Measurements from ENCODE around the gene DUSP12.

Gene DUSP12

DNA sequence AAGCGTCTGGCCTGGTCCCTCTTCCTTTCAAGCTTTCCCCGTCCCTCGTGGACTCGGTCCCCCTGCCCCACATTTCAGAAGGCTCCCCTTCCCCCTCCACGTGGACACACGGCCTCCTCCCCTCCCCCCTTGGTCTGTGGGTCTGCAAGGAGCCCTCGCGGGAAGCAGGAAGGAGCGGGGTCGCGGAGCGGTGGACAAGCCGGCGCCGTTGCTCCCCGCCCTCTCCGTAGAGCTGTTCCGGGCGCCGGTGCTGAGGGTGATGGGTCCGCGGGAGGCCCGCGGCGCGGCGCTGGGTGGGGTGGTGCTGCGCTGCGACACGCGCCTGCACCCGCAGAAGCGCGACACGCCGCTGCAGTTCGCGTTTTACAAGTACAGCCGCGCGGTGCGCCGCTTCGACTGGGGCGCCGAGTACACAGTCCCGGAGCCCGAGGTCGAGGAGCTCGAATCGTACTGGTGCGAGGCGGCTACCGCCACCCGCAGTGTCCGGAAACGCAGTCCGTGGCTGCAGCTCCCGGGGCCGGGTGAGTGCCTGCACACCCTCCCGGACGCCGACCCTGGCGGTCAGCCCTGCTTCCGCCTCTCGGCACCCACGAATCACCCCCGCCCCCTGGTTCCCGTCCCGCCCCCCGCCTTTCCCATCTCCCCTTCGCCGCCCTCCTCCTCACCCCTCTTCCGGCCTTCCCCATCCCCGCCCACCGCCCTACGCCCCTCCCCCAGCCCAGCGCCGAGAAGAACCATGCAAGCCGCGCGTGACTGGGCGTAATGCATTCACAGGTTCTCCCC is 22.9 kb upstream of the DUSP12 start:
- TF ChIP-seq Cebpa-rat (IDR thresholded peaks at IDR 0.05): no peak
- no peaks in the 10 kb centered on the region for H3K27me3 ChIP-seq

DNA sequence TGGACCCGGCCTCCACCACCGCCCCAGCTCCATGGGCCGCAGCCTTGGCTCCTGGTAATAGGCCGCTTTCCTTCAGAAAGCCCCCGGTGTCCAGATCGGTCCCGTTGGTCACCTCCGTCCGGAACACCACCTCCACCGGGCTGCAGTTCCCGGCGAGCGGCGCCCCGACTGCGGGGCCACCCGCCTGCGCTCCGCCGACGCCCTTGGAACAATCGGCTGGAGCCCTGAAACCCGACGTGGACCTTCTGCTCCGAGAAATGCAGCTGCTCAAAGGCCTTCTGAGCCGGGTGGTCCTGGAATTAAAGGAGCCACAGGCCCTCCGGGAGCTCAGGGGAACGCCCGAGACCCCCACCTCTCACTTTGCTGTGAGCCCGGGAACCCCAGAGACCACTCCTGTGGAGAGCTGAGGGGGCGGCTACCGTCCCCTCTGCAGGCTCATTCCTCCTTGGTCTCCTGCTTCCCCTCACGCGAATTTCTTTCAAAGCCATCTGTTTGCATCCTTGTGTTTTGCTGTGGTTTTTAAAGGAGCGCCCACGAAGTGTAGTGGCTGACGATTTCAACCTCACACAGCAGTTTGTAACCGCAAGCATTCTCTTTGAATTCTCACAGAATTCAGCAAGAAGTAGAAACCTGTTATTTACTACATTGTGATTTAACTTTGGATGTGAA is 22.2 kb upstream of the DUSP12 start:
- peak overlapping the region; percentile 75 for H3K27ac ChIP-seq
- H4K20me1 ChIP-seq: no peaks in the 10 kb centered on the region
- TF ChIP-seq Cebpa-rat (IDR thresholded peaks at IDR 0.05): no peak
- no peaks in the 10 kb centered on the region for H3K27me3 ChIP-seq
- H3K9ac ChIP-seq: peak overlapping the region; percentile 77
- no peaks in the 10 kb centered on the region for H3K9me3 ChIP-seq
- H3K4me1 ChIP-seq: peaks cover 26% of the 10 kb centered on the region
- peak overlapping the region; percentile 89 for H3K4me3 ChIP-seq
- no peaks in the 10 kb centered on the region for H3K36me3 ChIP-seq
- H3K4me2 ChIP-seq: peak overlapping the region; percentile 96

More for the DNA sequence above, 22.9 kb upstream of the DUSP12 start:
- H3K4me3 ChIP-seq: peak overlapping the region; percentile 89
- H3K9me3 ChIP-seq: no peaks in the 10 kb centered on the region
- no peaks in the 10 kb centered on the region for H3K36me3 ChIP-seq
- H3K4me2 ChIP-seq: peak overlapping the region; percentile 96
- H4K20me1 ChIP-seq: no peaks in the 10 kb centered on the region
- H3K27ac ChIP-seq: peak overlapping the region; percentile 89
- peaks cover 26% of the 10 kb centered on the region for H3K4me1 ChIP-seq
- H3K9ac ChIP-seq: peak overlapping the region; percentile 88

DNA sequence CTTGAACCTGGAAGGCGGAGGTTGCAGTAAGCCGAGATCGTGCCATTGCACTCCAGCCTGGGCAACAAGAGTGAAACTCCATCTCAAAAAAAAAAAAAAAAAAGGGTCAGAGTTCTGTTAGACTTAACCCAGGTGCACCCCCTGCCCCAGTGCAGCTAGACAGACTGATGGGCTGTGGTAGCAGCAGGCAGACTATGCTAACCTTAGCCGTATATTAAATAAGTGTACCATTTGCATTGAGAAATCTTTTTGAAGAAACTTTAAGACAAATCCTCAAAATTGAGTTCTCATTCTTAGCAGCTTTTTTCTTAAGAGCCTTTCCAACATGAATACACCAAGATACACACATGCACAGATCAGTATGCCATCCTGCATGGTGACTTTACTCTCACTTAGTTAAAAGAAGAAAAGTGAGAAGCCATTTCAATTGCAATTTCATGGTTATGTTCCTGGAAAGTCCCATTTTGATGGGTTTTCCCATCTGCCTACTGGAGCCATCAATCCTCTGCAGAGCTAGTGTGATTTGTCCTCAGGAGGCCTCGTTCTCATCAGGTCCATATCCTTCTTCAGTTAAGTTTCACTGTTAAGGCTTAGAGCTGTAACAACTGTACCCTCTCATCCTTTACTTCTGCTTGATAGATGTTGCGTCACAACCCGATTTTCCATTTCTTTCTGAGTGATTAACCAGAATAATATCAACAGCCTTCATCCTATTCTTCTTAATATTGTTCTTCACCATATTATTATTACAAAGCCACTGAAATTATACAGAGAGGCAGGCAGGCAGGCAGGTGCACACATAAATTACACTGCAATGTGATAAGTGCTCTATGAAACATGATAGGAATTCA is 21.0 kb upstream of the DUSP12 start:
- Histone ChIP-seq H3K27ac (no peak overlapping the region), H4K20me1 (no peaks in the 10 kb centered on the region), H3K4me2 (no peak overlapping the region), H3K9me3 (no peaks in the 10 kb centered on the region), H3K36me3 (no peaks in the 10 kb centered on the region), H3K9ac (no peak overlapping the region), H3K4me1 (peaks cover 26% of the 10 kb centered on the region), H3K4me3 (no peak overlapping the region), H3K27me3 (no peaks in the 10 kb centered on the region)
- TF ChIP-seq Cebpa-rat (IDR thresholded peaks at IDR 0.05): no peak

DNA sequence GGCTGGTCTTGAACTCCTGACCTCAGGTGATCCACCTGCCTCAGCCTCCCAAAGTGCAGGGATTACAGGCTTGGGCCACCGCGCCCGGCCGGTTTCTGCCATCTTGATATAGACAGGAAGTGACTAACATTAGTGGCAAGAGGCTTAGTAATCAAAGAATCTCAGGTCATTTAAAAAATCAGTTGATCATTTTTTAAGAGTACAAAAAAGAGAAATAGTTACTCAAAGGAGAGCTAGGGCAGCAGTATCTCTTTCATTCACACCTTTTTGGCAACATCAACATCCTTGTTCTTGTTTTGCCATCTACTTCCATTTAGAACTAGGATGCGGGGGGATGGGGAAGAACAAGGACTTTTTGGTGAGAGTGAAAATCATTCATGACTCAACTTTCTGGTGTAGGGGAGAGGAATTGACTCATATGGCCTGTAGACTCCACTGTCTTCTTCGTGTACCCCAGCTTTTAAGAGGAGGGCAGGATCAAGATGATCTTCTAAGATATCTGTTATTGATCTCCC is 19.5 kb upstream of the DUSP12 start:
- Histone ChIP-seq H3K4me3 (no peak overlapping the region), H3K9me3 (no peaks in the 10 kb centered on the region), H3K4me1 (peaks cover 19% of the 10 kb centered on the region), H3K4me2 (no peak overlapping the region), H4K20me1 (no peaks in the 10 kb centered on the region), H3K27me3 (no peaks in the 10 kb centered on the region), H3K9ac (no peak overlapping the region), H3K27ac (no peak overlapping the region), H3K36me3 (no peaks in the 10 kb centered on the region)
- TF ChIP-seq Cebpa-rat (IDR thresholded peaks at IDR 0.05): no peak

DNA sequence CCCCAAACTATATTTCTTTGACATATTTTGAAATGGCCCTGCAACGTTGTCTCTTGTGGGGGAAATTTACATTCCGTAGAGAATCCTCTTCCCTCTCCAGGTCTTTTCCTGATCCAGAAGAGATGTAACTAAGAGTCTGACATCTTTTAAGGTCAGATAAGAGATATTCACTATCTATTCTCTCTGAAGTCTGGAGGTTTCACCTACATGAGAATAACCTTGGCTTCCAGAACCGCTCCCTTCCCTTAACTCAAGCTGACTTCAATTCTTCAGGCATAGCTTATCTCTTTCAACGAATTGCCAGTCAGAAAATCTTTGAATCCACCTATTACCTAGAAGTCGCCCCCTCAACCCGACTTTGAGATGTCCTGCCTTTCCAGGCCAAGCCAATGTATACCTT is 18.3 kb upstream of the DUSP12 start:
- peaks cover 11% of the 10 kb centered on the region for H3K4me1 ChIP-seq
- no peaks in the 10 kb centered on the region for H3K36me3 ChIP-seq
- H3K9ac ChIP-seq: no peak overlapping the region
- no peak for TF ChIP-seq Cebpa-rat (IDR thresholded peaks at IDR 0.05)
- H3K27ac ChIP-seq: no peak overlapping the region
- no peaks in the 10 kb centered on the region for H3K9me3 ChIP-seq
- no peaks in the 10 kb centered on the region for H4K20me1 ChIP-seq
- H3K4me2 ChIP-seq: no peak overlapping the region
- H3K27me3 ChIP-seq: no peaks in the 10 kb centered on the region
- H3K4me3 ChIP-seq: no peak overlapping the region

DNA sequence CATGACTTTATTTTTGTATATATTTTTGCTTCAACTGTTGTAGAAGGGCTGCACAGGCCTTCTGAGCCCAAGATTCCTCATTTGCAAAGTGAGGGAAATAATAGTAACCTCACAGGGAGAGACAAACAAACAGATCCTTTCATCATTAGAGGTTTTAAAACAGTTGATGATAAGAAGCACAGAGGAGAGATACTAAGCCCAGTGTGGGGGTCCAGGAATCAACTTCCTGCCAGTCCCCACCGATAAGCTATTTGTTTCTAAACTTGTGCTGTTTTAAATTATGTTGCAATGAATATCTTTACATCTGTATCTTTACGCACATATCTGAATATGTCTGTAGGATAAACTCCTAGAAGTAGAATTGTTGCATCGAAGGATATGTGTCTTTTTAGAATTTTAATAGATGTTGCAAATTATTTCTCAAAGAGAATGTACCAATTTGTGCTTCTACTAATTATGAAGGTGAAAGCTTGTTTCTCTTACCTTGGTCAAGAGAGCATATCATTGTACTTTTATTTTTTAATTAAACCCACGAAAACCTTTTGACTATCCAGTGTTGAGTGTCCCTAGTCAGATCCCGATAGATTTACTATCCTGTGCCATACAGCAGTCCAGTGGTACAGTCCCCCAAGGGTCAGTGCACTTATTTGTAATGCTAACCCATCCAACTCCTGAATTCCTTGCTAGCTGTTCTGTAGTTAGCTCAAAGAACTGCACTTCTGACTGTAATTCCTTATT is 17.4 kb upstream of the DUSP12 start:
- Histone ChIP-seq H3K27me3 (no peaks in the 10 kb centered on the region), H4K20me1 (no peaks in the 10 kb centered on the region), H3K9ac (no peak overlapping the region), H3K4me3 (no peak overlapping the region), H3K4me2 (no peak overlapping the region), H3K27ac (no peak overlapping the region), H3K36me3 (no peaks in the 10 kb centered on the region), H3K9me3 (no peaks in the 10 kb centered on the region), H3K4me1 (peaks cover 10% of the 10 kb centered on the region)
- TF ChIP-seq Cebpa-rat (IDR thresholded peaks at IDR 0.05): no peak

DNA sequence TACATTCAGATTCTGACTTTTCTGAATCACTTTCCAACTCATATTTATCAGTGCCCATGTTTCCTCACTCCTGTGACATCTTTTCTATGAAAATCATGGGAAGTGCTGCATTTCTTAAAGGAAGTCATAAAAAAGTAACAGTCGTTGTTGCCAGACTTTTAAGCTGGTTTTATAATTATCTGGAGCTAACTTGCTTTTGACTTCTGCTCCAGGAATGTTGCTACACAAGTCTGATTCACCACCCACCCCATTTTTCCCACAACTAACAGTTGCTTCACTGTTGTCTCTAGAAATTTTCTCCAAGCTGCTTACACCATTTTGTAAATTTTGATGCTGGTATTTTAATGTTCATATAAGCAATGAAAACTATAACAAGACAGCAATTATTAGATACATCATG is 16.1 kb upstream of the DUSP12 start:
- H3K4me1 ChIP-seq: 0 out of 2 replicates have a peak, but pooled peaks cover 2% of the 10 kb centered on the region

DNA sequence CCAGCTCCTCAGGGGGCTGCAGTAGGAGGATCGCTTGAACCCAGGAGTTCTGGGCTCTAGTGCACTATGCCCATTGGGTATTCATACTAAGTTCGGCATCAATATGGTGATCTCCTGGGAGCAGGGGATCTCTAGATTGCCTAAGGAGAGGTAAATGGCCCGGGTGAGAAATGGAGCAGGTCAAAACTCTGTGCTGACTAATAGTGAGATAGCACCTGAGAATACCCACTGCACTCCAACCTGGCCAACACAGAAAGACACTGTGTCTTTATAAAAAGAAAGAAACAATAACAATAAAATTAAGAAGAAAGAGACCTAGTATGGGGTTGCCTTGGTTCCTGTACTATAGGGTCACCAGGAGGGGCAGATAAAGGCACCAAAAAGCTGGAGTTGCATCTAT is 13.7 kb upstream of the DUSP12 start:
- no peak overlapping the region for H3K27ac ChIP-seq
- no peak overlapping the region for H3K4me3 ChIP-seq
- TF ChIP-seq Cebpa-rat (IDR thresholded peaks at IDR 0.05): no peak
- H3K36me3 ChIP-seq: no peaks in the 10 kb centered on the region
- no peaks in the 10 kb centered on the region for H3K9me3 ChIP-seq
- peaks cover 25% of the 10 kb centered on the region for H3K4me1 ChIP-seq
- no peaks in the 10 kb centered on the region for H4K20me1 ChIP-seq
- no peak overlapping the region for H3K4me2 ChIP-seq
- H3K27me3 ChIP-seq: no peaks in the 10 kb centered on the region
- H3K9ac ChIP-seq: no peak overlapping the region

More for the DNA sequence above, 16.1 kb upstream of the DUSP12 start:
- Histone ChIP-seq H3K27me3 (no peaks in the 10 kb centered on the region), H3K27ac (no peak overlapping the region), H4K20me1 (no peaks in the 10 kb centered on the region), H3K9me3 (no peaks in the 10 kb centered on the region), H3K36me3 (no peaks in the 10 kb centered on the region), H3K4me2 (no peak overlapping the region), H3K4me3 (no peak overlapping the region), H3K9ac (no peak overlapping the region)
- no peak for TF ChIP-seq Cebpa-rat (IDR thresholded peaks at IDR 0.05)

DNA sequence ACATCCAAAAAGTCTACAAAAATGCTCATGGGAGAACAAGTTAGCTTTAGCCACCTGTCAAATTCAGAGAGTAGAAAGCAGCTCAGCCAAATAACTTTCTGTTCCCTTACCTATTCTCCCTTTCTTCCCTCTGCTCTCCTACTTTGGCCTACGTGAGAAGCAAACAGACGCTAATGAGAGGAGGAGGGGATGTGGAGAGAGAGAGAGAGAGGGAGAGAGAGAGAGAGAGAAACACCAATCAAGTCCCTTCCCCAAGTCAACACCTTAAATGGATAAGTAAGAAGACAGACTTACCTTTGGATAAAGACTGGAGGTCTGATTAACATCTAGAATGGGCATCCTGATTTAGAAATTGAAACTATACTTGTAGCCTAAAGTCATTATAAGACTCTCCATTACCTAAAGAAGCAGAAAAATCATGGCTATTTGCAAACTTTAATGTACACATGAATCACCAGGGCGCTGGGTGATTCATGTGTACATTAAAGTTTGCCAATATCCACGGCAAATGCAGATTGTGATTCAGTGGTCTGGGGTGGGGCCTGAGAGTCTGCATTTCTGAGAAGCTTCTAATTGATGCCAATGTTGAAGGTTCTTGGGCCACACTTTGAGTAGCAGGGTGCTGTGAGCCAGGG is 13.1 kb upstream of the DUSP12 start:
- no peaks in the 10 kb centered on the region for H3K36me3 ChIP-seq
- H3K27me3 ChIP-seq: no peaks in the 10 kb centered on the region
- H3K9ac ChIP-seq: no peak overlapping the region
- no peak for TF ChIP-seq Cebpa-rat (IDR thresholded peaks at IDR 0.05)
- H3K27ac ChIP-seq: no peak overlapping the region
- H3K4me1 ChIP-seq: peaks cover 31% of the 10 kb centered on the region
- H3K4me3 ChIP-seq: no peak overlapping the region
- no peaks in the 10 kb centered on the region for H4K20me1 ChIP-seq
- H3K4me2 ChIP-seq: no peak overlapping the region
- no peaks in the 10 kb centered on the region for H3K9me3 ChIP-seq
